GM12892 (cell line): ENCODE results near the gene BPGM.

ENCODE experiments used
- DNase-seq: peaks from one replicate; pipeline ENCODE4 v3.0.0; 2011; ENCODE audit not compliant: insufficient read length
- FAIRE-seq: peaks from 2 replicates; lab custom pipeline; 2011; peaks lifted over from hg19 to GRCh38; lab: Jason Lieb, UNC
- POLR2A ChIP-seq: IDR thresholded peaks from 2 replicates; pipeline ENCODE4 v1.6.1; 2011; ENCODE audit warnings: low read depth, low read length, control low read depth
- POLR2AphosphoS5 ChIP-seq: IDR thresholded peaks from 2 replicates; pipeline ENCODE4 v1.6.1; 2011; ENCODE audit warnings: low read depth, low read length, control low read depth
- TAF1 ChIP-seq: IDR thresholded peaks from 2 replicates; pipeline ENCODE4 v1.6.1; 2011; ENCODE audit warnings: low read depth, mild to moderate bottlenecking, control low read depth, low read length, borderline replicate concordance

Gene BPGM

DNA sequence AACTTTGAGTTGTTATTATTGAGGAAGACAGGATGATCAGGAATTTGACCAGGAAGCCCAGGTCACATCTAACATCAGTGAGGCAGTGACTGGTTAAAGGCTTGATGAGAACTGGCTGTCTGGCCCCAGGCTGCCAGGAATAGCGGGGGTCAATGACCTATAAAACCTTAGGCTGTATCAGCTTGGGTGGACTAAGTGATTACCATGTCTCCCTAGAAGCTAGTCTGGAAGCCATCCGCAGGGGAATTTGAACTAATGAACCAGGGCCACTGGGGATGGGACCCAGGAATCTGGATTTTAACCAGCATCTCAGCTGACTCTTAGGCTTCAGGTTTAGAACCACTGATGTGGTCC is 56.6 kb downstream of the BPGM start:
- FAIRE-seq (no peak), DNase-seq (no peak)
- TF ChIP-seq POLR2A (no peak), POLR2AphosphoS5 (no peak), TAF1 (no peak)

GRCh38 chr7:134703782-134704181 is 57.1 kb downstream of the BPGM start:
- TF ChIP-seq POLR2AphosphoS5 (no peak), POLR2A (no peak), TAF1 (no peak)
- FAIRE-seq (no peak), DNase-seq (no peak)

DNA sequence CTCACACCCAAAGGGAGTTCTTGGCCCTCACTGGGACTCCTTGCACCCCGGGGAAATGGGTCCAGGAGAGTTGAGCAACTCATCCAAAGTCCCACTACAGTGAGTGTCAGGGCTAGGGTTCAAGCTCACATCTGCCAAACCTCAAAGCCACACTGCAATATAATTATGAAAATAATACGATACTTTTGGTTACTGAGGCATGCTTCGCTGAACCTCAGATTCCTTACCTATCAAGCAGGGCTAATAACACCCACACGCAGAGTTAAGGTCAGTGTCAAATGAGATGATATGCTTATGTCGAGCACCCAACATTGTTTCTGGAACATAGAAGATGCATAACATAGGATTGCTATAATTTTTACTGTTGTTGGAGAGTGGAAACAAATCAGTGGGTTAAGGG is 58.2 kb downstream of the BPGM start:
- DNase-seq (no peak), FAIRE-seq (no peak)
- TF ChIP-seq POLR2AphosphoS5 (no peak), POLR2A (no peak), TAF1 (no peak)

GRCh38 chr7:134705716-134706115 is 59.1 kb downstream of the BPGM start:
- TF ChIP-seq POLR2A (no peak), POLR2AphosphoS5 (no peak), TAF1 (no peak)
- DNase-seq (no peak), FAIRE-seq (no peak)

DNA sequence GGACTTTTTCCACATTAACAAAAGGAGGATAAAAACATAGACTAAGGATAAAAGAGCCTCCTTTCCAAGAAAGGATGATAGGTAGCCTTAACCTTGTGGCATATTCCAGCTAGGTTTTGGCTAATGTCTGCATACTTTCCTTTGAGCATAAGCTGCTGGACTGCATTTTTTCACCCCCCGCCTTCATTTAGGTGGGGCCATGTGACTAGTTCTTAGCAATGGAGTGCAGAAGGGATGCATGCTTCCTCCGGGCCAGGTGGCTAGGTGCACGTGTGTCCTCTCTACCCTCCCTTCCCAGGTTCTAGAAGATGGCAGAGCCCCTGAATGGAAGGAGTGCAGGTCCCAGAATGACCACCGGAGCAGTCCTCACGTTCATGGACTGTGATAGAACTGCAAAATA is 59.8 kb downstream of the BPGM start:
- TF ChIP-seq POLR2A (no peak), POLR2AphosphoS5 (no peak), TAF1 (no peak)
- DNase-seq: no peak
- FAIRE-seq: no peak

GRCh38 chr7:134707663-134708378 is 61.2 kb downstream of the BPGM start:
- DNase-seq (no peak), FAIRE-seq (no peak)
- TF ChIP-seq TAF1 (no peak), POLR2A (no peak), POLR2AphosphoS5 (no peak)

DNA sequence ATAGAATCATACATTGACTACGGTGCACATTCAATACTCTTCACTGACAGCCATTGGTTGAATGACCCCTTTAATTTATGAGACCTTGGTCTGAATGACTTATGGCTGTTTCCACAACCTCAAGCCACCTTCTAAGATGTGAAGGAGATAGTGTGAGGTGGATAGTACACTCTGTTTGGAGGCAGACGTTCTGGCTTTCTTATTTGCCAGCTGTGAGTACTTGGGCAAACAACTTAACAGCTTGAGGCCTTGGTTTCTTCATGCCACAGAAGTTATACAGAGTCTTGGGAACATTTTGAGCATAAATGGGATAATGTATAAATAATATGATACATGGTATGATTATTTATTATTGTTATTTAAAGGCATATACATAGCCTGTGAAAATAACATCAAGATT is 62.0 kb downstream of the BPGM start:
- no peak for TF ChIP-seq POLR2A
- no peak for TF ChIP-seq POLR2AphosphoS5
- no peak for TF ChIP-seq TAF1
- DNase-seq (no peak), FAIRE-seq (no peak)

GRCh38 chr7:134709197-134709596 is 62.5 kb downstream of the BPGM start:
- FAIRE-seq: no peak
- DNase-seq: no peak
- TF ChIP-seq POLR2A (no peak), POLR2AphosphoS5 (no peak), TAF1 (no peak)

DNA sequence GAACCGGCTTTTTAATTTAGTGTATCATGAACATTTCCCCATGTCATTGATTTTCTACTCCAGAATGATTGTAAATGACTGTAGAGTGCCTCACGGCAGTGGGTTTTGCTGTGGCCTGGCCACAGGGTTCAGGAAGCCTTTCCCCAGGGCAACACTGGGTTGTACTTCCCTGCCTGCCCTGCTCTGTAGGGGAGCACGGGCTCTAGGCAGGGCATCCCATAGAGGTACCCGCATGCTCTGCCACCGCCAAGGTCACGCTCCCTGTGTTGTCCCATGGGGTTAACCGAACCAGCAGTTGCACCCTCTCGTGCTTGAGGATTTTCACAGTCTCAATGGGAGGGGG is 63.8 kb downstream of the BPGM start:
- FAIRE-seq: no peak
- DNase-seq: no peak
- no peak for TF ChIP-seq POLR2A
- TF ChIP-seq TAF1: no peak
- no peak for TF ChIP-seq POLR2AphosphoS5

DNA sequence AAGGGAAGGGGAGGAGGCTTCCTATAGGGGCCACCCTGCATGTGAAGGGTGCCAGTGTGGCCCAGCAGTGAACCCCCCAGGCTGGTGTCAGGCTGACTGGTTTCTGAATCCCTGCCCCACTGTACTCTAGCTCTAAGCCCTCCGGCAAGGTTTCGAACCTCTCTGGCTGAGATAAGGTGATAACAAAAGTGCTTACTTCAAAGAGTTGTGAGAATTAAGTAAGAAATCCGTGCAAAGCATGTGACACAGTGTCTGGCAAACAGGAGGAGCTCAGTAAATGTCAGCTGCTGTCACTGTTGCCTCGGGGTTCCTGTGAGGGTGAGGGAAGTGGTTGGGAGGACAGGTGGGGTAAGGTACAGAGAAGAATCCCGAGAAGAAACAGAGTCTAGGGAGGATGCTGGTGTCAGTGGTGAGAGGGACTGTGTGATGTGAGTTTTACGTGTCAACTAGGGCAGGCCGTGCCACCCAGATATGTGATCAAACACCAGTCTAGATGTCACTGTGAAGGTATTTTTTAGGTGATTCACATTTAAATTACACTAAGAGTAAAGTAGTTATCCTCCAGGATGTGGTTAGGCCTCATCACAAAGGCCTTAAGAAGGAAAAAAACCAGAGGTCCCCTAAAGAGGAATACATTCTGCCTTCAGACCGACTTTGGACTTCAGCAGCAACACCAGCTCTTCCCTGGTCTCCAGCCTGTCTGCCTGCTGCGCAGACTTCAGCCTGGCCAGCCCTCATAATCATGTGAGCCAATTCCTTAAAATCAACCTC is 64.4 kb downstream of the BPGM start:
- DNase-seq: no peak
- FAIRE-seq: no peak

GRCh38 chr7:134712196-134712595 is 65.5 kb downstream of the BPGM start:
- no peak for DNase-seq
- FAIRE-seq: no peak
- TF ChIP-seq POLR2AphosphoS5: no peak
- TF ChIP-seq TAF1: no peak
- TF ChIP-seq POLR2A: no peak

More for the DNA sequence above, 64.4 kb downstream of the BPGM start:
- no peak for TF ChIP-seq POLR2A
- no peak for TF ChIP-seq POLR2AphosphoS5
- no peak for TF ChIP-seq TAF1
